Measurements from ENCODE around the gene RNPEPL1. TPM values are rescaled to one million over a fixed set of nuclear protein-coding genes. Genes with fewer than 3 reads are reported as not detected.
A peak's percentile ranks its signal among the peaks of the same experiment; 100 is the strongest.

Gene RNPEPL1
- total and polyA plus RNA-seq, 2 experiments from 2014 or later, result 6.0 to 21.0 TPM

- Mint-ChIP-seq H3K36me3 (ENCODE audit: low read depth) (peaks cover 6% of the 10 kb centered on the region; the same call in 2 of the 3 replicates), H3K4me3 (peak overlapping the region; percentile 96), H3K27ac (no peak overlapping the region), H3K27me3 (ENCODE audit: insufficient read depth, low read depth, poor library complexity) (peaks cover 19% of the 10 kb centered on the region), H3K9me3 (no peaks in the 10 kb centered on the region), H3K4me1 (peaks cover 32% of the 10 kb centered on the region)
- Histone ChIP-seq H3K36me3 (ENCODE audit: insufficient read depth) (no peaks in the 10 kb centered on the region), H3K27me3 (ENCODE audit: insufficient read depth) (no peaks in the 10 kb centered on the region), H4K20me1 (replicated peaks; ENCODE audit: insufficient read depth) (peaks cover 26% of the 10 kb centered on the region), H3K9me2 (ENCODE audit: insufficient read depth) (no peaks in the 10 kb centered on the region), H3K79me2 (replicated peaks; ENCODE audit: insufficient read depth) (peaks cover 80% of the 10 kb centered on the region), H2AFZ (no peak overlapping the region), H3K4me3 (peak overlapping the region; percentile 94), H3K4me1 (ENCODE audit: insufficient read depth) (peaks cover 20% of the 10 kb centered on the region), H3F3A (replicated peaks; ENCODE audit: low read depth) (no peaks in the 10 kb centered on the region), H3K27ac (ENCODE audit: low read depth) (no peak overlapping the region), H3K4me2 (peak overlapping the region; percentile 97)
- TF ChIP-seq STAT1 (IDR thresholded peaks at IDR 0.05; ENCODE audit: unreplicated experiment) (no peak), ZNF114 (CRISPR knock-in tag; IDR thresholded peaks at IDR 0.05) (no peak), ETS1 (IDR thresholded peaks at IDR 0.05) (no peak), ZNF462 (CRISPR knock-in tag; IDR thresholded peaks at IDR 0.05) (no peak), EZH2 (IDR thresholded peaks at IDR 0.05; ENCODE audit: low read depth, unreplicated experiment) (no peak)
- DNase-seq (ENCODE audit: low spot score) (no peak), ATAC-seq (no peak)
Measured at GRCh38 chr2:240588006-240588655, 19.8 kb downstream of the RNPEPL1 start.
